ENCODE results near the gene TTL. TPM values are rescaled to one million over a fixed set of nuclear protein-coding genes. Genes with fewer than 3 reads are reported as not detected.

The TTL gene
- polyA plus RNA-seq, 1 of the 3 experiments (the other 2 are of a cell fraction), result 15.4 TPM

- no peaks in the 10 kb centered on the region for H3K9me3 ChIP-seq
- H3K27ac ChIP-seq (ENCODE audit: low read depth in 2 of 2, low read length in 1 of 2), result no peak overlapping the region
- POLR2A ChIA-PET, result no interaction called here
- H3K9me2 ChIP-seq, result no peaks in the 10 kb centered on the region
- peaks cover 2 to 5% of the 10 kb centered on the region in 2 experiments for H3K36me3 ChIP-seq (replicated peaks in 1 of 2; ENCODE audit: control insufficient read depth in 1 of 2, insufficient read depth in 2 of 2, low read length in 1 of 2)
- H3K79me2 ChIP-seq (ENCODE audit: insufficient read depth), result peaks cover 20% of the 10 kb centered on the region
- H2AFZ ChIP-seq (ENCODE audit: low read depth), result no peak overlapping the region
- H3K4me3 ChIP-seq (ENCODE audit: low read depth in 2 of 2, low read length in 1 of 2), result no peak overlapping the region
- peaks cover 3 to 5% of the 10 kb centered on the region in 2 experiments; a peak in 1 of 4 replicates for H3K4me1 ChIP-seq (ENCODE audit: control insufficient read depth in 1 of 2, insufficient read depth in 2 of 2, low read depth in 1 of 2, low read length in 1 of 2)
- H4K20me1 ChIP-seq (ENCODE audit: insufficient read depth), result no peaks in the 10 kb centered on the region
- H3K27me3 ChIP-seq (ENCODE audit: insufficient read depth), result no peaks in the 10 kb centered on the region
- TF ChIP-seq TEAD4 (IDR thresholded peaks at IDR 0.05; ENCODE audit: borderline replicate concordance, insufficient read depth), result no peak
- no peak for TF ChIP-seq JUND (IDR thresholded peaks at IDR 0.05)
- TF ChIP-seq, protein P1, sequence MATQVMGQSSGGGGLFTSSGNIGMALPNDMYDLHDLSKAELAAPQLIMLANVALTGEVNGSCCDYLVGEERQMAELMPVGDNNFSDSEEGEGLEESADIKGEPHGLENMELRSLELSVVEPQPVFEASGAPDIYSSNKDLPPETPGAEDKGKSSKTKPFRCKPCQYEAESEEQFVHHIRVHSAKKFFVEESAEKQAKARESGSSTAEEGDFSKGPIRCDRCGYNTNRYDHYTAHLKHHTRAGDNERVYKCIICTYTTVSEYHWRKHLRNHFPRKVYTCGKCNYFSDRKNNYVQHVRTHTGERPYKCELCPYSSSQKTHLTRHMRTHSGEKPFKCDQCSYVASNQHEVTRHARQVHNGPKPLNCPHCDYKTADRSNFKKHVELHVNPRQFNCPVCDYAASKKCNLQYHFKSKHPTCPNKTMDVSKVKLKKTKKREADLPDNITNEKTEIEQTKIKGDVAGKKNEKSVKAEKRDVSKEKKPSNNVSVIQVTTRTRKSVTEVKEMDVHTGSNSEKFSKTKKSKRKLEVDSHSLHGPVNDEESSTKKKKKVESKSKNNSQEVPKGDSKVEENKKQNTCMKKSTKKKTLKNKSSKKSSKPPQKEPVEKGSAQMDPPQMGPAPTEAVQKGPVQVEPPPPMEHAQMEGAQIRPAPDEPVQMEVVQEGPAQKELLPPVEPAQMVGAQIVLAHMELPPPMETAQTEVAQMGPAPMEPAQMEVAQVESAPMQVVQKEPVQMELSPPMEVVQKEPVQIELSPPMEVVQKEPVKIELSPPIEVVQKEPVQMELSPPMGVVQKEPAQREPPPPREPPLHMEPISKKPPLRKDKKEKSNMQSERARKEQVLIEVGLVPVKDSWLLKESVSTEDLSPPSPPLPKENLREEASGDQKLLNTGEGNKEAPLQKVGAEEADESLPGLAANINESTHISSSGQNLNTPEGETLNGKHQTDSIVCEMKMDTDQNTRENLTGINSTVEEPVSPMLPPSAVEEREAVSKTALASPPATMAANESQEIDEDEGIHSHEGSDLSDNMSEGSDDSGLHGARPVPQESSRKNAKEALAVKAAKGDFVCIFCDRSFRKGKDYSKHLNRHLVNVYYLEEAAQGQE (IDR thresholded peaks at IDR 0.05; ENCODE audit: low read depth, low read length), result no peak
- TF ChIP-seq FOSL2 (IDR thresholded peaks at IDR 0.05; ENCODE audit: borderline replicate concordance, low read depth), result no peak
- TF ChIP-seq RXRA (IDR thresholded peaks at IDR 0.05; ENCODE audit: borderline replicate concordance, low read depth), result no peak
- TF ChIP-seq EP300 (IDR thresholded peaks at IDR 0.05; ENCODE audit: borderline replicate concordance in 1 of 2, low read depth in 1 of 2, low read length in 1 of 2), result no peak
- no peak for TF ChIP-seq TCF12 (IDR thresholded peaks at IDR 0.05)
- no peak for TF ChIP-seq YY1 (IDR thresholded peaks at IDR 0.05; ENCODE audit: low read depth)
- no peak for TF ChIP-seq ELF1 (IDR thresholded peaks at IDR 0.05)
- no peak for TF ChIP-seq MXI1 (IDR thresholded peaks at IDR 0.05; ENCODE audit: low read depth, low read length)
- TF ChIP-seq POLR2AphosphoS5 (IDR thresholded peaks at IDR 0.05; ENCODE audit: low read depth, low read length), result no peak
- no peak for TF ChIP-seq IRF3 (IDR thresholded peaks at IDR 0.05; ENCODE audit: low read depth, low read length)
- TF ChIP-seq, protein P2, sequence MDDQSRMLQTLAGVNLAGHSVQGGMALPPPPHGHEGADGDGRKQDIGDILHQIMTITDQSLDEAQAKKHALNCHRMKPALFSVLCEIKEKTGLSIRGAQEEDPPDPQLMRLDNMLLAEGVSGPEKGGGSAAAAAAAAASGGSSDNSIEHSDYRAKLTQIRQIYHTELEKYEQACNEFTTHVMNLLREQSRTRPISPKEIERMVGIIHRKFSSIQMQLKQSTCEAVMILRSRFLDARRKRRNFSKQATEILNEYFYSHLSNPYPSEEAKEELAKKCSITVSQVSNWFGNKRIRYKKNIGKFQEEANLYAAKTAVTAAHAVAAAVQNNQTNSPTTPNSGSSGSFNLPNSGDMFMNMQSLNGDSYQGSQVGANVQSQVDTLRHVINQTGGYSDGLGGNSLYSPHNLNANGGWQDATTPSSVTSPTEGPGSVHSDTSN (IDR thresholded peaks at IDR 0.05), result no peak
- TF ChIP-seq CHD2 (IDR thresholded peaks at IDR 0.05; ENCODE audit: low read length, partially characterized antibody), result no peak
- no peak for TF ChIP-seq FOXJ3 (CRISPR knock-in tag; IDR thresholded peaks at IDR 0.05)
- no peak for TF ChIP-seq RFX5 (IDR thresholded peaks at IDR 0.05; ENCODE audit: low read length)
- peaks cover 11% of the 10 kb centered on the region for H3F3A ChIP-seq (replicated peaks; ENCODE audit: insufficient read depth)
- 77% methylated on average over 2 of the region's 2 CpGs for WGBS (ENCODE audit: low lambda C conversion rate)
- no peak overlapping the region for H3K4me2 ChIP-seq
- DNase-seq, result no peak
- CTCF ChIA-PET, result no interaction called here
- H3K9ac ChIP-seq, result no peak overlapping the region
These were observed 57.4 kb downstream of the TTL start for GRCh38 chr2:112539306-112539705.

Data from SK-N-SH (cell line).